Cardiac fibroblast (primary cell): ENCODE results near the gene NPAS3.

Experiments used
- DNase-seq, 2 donors: peaks; one replicate each; pipeline versions ENCODE4 v3.0.0 to v3.0.0-alpha.2; 2010; ENCODE audit warnings: low read depth in 2 of 2
- H3K4me3 ChIP-seq, 2 donors: replicated peaks in 1 of 2; 1 replicate in 1 of 2; 2 replicates in 1 of 2; pipeline ENCODE4 v1.5.1; 2011; ENCODE audit warnings: low read depth in 2 of 2, low read length in 2 of 2, mild to moderate bottlenecking in 2 of 2, moderate library complexity in 1 of 2
- TF ChIP-seq, protein P1 (sequence below): IDR thresholded peaks from one replicate; pipeline ENCODE4 v1.5.1; 2011; ENCODE audit warnings: low read depth, mild to moderate bottlenecking, low read length, inconsistent platforms

The NPAS3 gene

DNA sequence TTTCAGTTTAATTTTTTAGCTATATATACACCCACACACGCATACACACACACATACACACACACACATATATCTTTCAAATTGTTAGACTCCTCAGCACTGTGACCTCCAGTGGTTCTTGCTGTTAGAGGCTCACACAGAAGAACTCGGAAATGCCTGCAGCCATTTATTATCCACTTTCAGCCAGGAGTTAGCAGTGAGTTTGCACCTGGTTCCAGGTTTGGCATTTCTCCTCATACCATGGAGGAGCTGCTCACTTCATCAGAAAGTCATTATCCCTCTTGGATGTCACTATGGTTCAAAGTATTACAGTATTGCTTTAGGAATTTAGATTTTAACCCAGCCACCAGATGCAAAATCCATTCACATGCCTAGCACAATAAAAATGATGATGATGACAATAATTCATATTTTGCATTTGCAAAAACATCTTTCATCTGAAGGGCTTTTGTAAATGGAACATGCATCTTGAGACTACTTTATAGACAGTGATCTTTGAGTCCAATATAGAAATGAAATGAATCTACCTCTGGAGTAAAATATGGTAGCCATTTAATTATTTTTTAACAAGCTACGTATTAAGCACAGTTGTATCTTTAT lies 42.3 kb downstream of the NPAS3 start:
- no peak overlapping the region for H3K4me3 ChIP-seq
- DNase-seq: no peak
- TF ChIP-seq, protein P1, sequence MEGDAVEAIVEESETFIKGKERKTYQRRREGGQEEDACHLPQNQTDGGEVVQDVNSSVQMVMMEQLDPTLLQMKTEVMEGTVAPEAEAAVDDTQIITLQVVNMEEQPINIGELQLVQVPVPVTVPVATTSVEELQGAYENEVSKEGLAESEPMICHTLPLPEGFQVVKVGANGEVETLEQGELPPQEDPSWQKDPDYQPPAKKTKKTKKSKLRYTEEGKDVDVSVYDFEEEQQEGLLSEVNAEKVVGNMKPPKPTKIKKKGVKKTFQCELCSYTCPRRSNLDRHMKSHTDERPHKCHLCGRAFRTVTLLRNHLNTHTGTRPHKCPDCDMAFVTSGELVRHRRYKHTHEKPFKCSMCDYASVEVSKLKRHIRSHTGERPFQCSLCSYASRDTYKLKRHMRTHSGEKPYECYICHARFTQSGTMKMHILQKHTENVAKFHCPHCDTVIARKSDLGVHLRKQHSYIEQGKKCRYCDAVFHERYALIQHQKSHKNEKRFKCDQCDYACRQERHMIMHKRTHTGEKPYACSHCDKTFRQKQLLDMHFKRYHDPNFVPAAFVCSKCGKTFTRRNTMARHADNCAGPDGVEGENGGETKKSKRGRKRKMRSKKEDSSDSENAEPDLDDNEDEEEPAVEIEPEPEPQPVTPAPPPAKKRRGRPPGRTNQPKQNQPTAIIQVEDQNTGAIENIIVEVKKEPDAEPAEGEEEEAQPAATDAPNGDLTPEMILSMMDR: no peak

DNA sequence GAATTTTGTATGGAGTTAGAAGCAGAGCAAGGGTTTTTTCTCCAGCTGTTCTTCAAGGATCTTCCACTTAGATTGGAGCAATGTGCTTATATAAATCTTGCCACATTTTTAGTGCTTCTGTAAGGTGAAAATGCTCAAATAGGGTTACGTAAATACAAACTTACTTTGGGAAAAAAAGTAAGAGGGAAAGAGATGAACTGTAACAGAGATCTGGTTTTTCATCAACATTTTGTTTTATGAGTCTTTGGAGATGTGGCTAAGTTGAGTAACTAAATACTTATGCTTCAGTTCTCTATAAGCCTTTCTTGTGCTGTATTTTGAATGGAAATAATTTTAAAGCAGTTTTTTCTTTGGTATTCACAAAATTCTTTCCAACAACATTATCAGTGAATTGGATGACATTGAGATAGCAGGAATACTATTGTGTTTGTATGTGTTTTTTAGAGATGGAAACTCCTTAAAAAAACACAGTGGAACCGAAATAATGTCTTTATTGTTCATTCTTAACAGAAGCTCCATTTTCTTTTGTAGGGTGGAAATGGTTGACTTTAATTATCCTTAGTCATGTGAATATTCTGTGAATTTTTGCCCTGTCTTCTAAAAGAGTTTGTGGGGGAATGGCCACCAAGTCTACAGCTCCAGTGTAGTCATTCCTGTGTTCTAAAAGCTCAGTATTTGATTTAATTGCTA lies 45.7 kb downstream of the NPAS3 start:
- no peak for DNase-seq
- TF ChIP-seq, protein P1: no peak
- no peak overlapping the region for H3K4me3 ChIP-seq

DNA sequence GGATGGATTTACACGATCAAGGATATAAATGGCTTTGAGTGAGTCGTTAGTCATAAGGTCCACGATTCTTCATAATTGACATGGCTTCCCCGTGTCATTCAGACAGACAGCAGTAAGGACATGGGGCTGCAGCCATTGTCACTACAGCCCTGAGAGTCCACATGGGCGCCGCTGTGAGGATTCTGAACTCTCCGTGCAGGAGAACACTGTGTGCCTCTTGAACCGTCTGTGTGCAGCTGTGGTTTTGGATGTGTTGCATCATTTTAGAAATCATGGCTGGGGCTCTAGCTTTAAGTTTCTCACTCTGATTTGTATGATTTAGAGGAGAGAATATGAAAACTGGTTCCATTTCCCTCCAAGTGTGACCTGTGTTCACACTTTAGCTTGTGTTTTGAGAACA lies 47.2 kb downstream of the NPAS3 start:
- peak; percentile 2 to 33 for DNase-seq
- H3K4me3 ChIP-seq: no peak overlapping the region
- TF ChIP-seq, protein P1: no peak

DNA sequence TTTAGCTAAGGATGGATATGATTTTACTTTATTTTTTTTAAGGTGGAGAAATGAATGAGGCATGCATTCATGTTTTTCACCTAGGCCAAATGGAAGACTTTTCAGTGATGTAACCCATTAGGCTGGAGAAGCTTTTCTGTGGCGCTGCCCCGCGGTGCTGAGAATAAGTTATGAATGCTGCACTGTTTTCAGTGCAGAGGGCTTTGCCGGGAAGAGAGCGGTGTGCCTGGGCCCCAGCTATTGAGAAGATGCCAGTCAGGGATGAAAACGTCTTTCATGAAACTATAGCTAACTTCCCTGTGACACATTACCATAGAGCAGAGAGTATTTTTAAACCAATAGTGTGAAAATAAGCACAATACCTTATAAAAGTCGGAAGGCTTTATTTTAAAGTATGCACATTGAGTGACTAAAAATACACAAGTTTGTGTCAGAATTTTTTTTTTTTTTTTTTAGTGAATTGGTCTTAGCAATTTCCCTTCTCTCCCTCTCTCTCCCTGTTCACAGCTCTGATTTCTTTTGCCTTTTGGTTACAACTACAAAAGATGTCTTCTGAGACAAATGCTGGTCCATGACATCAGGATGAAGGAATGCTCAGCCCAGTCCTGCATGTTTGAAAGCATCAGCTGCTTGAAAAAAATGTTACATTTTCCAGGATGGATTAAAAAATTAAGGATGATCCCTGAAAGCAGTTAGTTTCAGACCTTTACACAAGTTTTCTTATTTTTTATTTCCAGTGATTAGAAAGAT lies 48.3 kb downstream of the NPAS3 start:
- TF ChIP-seq, protein P1: no peak
- peak; percentile 5 to 70 for DNase-seq

DNA sequence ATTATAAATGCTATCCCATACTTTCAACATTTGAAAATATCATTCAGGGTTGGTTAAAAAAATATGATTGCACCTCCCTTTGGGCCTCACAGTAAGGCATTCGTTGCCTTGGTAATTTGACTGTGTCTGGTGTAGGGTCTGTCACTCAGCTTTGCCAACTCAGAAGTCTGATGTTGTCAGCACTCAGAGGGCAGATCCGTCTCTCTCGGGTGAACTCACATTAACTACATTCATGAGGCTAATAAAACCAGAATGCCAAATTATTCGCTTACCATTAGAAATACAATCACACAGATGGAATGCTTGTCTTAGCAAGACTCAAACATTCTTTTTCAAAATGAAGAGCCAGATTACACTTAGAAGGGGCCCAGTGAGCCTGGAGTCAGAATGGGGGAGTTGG lies 53.0 kb downstream of the NPAS3 start:
- no peak overlapping the region for H3K4me3 ChIP-seq
- TF ChIP-seq, protein P1: no peak
- no peak for DNase-seq

More for the DNA sequence above, 48.3 kb downstream of the NPAS3 start:
- H3K4me3 ChIP-seq: no peak overlapping the region

DNA sequence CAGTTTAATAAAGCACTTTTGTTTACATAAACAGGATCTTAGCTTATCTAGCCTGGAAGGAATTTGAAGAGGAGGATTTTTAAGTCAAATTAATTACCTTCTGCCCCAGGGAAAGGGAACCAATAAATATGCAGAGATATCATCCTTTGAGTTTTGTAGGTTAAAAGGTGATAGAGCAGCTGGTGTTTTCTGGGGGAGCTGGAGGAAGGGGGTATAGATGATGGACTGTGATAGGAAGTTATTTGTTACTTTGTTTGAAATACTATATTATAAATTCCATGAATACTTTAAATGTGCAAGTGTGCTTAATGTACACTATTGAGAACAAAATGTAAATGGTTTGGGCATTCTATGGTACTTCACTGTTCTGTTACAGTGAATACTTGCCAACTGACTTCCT lies 55.2 kb downstream of the NPAS3 start:
- no peak for DNase-seq
- H3K4me3 ChIP-seq: no peak overlapping the region
- TF ChIP-seq, protein P1: no peak
